HG03159 (cell line): ENCODE measurements around the gene NPTN.
"Not testable (repeated sequence)": the region's sequence is repeated elsewhere in the genome, so short reads cannot be mapped to it uniquely, and the experiment has no call there.

Experiments used
- ATAC-seq: cut with Tn5 transposase; IDR thresholded peaks from one replicate; pipeline ENCODE4 v1.9.1; 2021; ENCODE audit warnings: mild to moderate bottlenecking, moderate library complexity; ENCODE audit not compliant: unreplicated experiment

The NPTN gene

DNA sequence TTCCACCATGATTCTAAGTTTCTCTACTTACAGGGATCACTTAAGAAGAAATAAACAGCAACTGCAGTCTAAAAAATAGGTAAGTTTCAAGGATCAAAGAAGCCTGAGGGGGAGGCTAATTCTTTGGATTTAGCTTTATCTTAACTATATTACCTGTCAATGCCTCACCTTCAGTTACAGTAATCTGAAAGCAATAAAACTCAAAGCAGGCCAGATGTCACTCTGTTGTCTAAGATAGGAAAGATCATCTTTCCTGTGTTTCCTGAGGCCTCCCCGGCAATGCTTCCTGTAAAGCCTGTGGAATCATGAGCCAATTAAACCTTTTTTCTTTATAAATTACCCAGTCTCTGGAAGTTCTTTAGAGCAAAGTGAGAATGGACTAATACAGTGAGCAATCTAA lies 60.2 kb downstream of the NPTN start:
- ATAC-seq, result no peak

DNA sequence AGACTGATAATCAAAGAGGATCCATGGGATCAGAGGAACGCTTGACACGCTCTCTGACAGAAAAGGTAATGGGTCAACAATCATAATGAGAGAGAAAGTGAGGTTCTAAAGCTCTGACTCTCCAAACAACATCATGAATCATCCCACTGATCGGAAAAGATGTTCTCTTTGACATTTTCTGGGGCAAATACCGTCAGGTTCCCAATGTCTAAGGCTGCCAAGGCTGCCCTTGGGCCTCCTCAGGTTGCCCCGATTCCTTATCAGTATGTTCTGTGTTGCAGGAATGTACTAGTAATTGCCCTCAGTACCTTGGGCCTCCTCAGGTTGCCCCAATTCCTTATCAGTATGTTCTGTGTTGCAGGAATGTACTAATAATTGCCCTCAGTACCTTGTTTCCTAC lies 60.9 kb downstream of the NPTN start:
- ATAC-seq, result no peak

DNA sequence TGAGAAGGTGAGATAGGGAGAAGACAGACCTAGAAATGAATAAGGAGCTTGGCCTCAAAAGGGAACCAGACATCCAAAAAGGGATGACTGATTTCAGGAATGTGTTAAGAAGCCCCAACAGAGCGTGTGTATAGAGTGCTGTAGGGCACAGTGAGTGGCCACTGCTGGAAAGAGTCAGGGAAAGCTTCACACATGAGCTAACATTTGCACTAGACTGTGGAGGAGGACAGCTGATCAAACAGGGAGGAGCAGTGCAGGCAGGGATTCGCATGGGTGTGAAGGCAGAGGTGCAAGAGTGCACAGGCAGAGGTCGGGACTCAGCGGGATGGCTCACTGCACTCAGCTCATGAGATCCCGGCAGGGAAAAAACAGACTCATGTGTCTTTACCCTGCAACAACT lies 61.8 kb downstream of the NPTN start:
- ATAC-seq, result no peak

DNA sequence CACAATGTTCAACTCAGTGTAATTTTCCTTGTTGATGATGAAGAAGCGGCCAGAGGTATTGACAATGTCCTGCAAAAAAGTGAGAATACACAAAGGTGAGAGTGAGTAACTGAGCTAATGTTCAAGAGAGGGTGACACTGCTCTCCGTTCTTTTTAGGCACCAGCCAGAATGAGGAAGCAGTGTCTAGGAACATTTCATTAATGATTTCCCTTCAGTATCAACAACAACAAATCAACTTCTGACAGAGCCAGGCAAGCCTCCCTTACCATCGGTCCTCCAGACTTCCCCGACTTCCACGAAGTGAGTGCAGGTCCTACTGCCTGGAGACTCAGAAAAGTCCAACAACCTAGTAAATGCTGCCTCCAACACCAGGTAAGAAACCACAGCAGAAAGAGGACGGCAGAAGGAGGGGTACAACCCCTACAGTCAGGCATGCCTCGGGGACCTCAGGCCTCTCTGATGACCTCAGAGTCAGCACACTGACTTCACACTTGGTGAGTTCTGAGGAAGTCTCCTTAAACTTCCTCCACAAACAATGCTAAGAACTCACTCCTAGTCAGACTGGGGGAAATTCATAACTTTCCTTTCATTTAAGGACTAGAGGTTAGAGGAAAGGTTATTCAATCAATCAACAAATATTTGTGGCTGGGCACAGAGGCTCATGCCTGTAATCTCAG lies 62.7 kb downstream of the NPTN start:
- ATAC-seq, result no peak

DNA sequence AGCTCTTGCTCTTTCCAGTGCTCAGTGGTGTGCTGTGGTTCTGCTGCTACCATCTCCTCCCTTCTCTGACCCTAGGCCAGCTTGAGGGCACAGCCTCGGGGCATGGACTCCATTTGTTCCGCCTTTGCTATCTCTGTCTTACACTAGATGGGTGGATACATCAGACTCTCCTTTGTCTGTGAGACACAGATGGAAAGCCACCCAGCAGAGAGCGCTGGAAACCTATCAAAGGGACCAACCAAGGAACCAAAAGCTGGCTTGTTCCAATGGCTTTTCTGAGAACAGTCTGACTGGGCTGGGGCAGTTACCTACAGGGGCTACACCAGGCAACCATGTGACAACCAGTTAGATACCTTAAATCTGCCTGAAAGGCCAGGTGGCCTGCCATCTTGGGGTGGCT lies 63.8 kb downstream of the NPTN start:
- ATAC-seq, result no peak

DNA sequence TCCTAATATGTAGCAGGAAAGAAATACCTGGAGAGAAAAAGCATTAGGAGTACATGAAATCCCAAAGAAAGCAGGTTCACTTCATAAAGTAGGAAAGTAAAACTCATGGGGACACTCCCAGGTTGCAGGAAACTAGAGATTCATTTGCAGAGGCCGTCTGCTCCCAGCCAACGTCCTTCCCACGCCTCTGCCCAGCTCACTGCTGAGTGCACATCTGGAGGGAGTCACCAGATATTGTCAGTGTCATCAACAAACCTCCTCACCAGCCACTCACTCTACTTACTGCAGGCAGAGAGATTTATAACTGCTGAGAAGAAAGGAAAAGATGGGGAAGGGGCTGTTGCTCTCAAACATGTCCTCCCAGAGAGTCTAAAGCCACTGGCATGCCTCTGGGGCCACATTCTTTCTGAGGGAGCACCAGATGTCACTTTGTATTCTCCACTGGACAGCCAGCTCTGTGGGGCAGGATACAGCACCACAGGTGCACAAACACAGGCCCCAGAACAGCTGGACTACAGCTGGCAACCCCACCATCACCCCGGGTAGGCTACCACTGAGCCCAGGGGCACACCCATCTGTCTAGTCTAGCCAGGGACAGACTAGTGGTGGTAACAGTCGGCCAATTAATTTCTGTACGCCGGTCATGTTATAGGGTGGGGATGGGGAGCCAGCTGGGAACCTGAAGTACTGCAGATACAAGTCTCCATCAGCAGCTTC lies 64.5 kb downstream of the NPTN start:
- no peak for ATAC-seq

DNA sequence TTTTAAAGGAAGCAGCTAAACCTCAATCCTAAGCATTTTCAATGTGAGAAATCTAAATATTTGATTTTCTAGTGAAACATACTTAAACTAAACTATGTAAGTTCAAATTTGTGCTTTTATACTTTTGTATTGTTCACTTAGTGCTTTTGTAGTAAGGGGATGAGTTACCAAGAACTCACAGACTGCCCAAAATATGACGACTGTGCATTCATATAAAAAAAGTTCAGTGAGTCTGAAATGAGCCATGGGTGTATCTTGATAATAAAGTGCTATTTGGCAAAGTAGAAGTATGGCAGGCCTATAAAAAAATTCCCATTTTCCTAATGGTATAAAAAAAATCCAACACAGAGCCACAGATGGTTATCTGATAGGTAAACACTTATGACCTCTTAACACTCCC lies 66.2 kb downstream of the NPTN start:
- ATAC-seq, result no peak

DNA sequence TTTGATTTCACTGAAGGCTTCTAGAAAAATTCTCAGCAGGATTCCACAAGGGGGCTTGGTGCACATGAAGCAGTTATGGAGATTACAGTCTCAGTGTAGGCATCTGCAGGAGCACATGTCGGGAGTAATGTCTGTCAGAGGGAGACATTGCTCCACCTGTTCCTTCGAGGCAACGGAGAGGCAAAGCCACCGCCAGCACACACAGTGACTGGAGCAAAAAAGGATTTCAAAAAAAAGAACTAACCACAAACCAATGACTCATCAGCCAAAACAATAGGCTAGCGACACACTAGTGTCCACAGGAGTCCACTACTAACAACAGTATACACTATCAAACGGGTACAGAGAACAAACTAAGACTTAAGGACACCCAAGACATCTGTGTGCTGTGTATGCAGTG lies 68.9 kb downstream of the NPTN start:
- ATAC-seq, result no peak

DNA sequence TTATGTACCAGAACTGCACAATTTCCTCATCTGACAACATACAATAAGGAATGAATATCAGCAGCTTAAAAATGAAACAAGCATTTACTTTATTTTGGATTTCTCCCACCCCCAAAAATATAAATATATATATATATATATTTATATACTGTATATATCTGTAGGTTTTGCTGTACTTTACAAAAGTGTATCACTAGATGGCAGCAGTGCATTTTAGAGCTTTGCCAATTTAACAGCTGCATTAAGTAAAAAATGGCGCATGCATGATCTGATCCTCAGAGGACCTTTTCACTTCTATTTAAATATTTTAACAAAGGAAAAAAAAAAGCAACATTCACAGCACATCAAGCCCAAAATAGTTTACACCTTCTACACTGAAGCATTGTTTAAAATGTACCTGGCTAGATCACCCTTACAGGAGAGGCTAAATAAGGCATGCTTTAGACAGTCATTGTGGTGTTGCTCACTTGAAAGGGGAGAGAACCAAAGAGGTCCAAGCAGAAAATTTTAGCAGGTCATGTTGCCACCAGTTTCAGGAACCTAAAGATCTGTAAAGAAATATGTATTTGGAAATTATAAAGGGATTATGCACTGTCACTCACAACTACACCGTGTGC lies 72.6 kb downstream of the NPTN start:
- ATAC-seq, result no peak

DNA sequence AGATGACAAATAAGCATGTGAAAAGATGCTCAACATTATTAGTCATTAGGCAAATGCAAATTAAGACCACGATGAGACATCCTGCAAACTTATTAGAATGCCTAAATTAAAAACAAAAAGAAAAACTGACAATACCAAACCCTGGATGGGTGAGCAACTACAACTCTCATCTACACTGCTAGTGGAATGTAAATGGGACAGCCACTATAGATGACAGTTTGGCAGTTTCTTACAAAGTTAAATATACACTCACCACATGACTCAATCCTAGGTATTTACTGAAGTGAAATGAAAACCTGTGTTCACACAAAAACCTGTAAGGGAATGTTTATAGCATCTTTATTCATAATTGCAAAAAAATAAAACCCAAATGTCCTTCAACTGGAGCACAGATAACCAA lies 74.7 kb downstream of the NPTN start:
- ATAC-seq, result no peak

DNA sequence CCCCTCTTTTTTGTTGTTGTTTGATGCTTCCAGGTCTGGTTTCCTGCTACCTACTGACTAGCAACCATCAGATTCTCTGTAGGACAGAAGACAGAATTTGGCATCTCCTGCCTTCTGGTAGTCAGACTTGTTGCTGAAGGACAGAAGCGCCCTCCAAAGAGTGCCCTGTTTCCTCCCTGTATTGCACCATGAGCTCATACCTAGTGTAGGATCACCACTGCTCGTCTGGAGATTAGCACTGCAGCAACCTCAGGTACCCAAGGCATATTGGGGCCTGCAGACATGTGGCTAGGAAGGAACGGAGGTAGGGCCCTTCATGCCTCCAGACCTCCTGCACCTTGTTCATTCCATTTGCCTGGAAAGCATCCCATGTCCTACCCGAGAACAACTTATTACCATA lies 78.1 kb downstream of the NPTN start:
- ATAC-seq, result no peak

DNA sequence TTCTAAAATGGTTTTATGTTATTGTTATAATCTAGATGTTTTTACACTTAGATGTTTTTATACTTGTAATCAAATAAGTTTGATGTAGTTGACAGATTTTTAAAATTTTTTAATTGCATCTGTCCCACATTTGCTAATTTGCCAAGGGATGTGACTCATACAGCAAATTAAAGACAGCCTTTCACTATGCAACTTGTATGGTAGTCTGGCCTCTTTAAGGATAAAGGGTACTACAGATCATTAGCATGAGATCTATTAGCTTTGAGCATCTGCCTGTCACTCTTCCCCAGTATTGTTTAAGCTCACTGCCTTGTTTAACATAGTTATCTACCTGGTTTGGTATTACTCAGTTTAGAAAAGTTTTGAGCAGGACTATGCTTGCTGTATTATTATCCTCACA lies 83.0 kb downstream of the NPTN start:
- no peak for ATAC-seq

DNA sequence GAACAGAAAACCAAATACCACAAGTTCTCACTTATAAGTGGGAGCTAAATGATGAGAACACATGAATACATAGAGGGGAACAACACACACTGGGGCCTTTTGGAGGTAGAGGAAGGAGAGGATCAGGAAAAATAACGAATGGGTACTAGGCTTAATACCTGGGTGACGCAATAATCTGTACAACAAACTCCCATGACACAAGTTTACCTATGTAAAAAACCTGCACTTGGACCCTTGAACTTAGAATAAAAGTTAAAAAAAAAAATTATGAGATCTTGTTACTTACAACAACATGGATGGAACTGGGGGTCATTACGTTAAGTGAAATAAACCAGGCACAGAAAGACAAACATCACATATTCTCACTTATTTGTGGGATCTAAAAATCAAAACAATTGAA lies 84.3 kb downstream of the NPTN start:
- not testable (repeated sequence) for ATAC-seq

DNA sequence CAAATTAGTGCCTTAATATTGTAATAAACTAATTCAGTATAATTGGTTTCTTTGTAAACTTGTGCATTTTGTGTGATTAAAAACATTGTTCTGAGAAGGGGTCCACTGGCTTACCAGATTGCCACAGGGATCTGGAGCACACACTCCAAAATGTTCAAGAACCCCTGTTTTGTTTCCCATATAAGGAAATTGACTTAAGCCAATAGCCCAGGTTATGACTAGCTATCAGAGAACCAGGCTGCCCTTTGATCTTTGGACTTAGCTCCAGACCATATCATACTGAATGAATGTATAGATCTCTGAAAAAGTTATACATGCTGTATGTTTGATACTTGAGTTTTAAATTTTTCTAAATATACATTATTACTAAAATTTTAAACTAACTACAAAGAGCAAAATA lies 91.7 kb downstream of the NPTN start:
- ATAC-seq, result no peak

DNA sequence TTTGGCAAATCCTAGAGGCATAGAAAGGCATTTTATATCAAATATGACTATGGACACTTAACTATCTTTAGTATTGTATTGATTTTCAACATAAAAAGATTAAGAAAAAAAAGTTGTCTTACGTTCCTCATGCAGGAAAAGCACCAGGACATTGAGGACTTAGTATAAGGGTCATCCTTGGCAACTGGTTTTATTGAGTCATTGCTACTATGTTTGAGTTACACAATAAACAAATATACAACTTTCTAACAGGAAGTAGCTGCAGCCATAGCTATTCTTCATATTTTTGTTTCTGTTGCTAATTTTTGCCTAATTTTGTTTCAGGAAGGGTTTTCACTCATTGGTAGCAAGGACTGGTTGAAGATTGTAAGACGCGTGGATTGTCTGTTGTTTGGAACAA lies 93.0 kb downstream of the NPTN start:
- ATAC-seq, result no peak

DNA sequence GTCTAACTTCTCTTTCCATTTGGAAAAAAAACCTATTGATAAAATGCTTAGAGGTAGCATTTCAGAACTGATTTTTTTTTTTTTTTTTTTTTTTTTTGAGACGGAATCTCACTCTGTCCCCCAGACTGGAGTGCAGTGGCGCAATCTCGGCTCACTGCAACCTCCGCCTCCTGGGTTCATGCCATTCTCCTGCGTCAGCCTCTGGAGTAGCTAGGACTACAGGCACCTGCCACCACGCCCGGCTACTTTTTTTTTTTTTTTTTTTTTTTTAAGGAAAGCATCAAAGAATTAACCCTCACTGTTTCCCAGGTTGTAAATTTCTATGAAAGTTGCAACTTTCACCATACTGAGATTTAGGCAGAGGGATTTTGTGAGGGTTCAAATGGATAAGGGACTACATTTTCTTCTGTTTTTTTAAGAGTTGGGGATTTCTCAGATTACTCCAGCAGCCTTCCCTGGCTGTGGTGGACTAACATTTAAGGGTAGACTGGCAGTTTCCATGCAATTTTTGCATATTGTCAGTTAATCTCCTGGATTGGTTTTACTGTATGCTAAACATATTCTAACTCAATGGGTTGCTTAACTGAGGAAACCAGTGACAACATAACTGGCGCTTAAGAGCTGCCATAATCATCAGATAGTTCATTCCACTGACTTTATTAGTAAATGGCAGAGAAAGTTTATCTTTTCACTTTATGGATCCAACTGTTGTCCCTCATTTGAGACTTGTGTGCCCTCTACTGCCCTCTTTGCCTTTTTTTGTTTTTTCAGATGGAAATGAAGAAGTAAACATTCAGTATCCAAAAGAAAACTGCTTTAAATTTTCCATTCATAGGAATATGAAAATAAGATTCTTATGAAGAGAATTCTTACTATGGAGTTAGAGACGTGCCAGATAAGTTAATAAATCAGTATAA lies 93.7 kb downstream of the NPTN start:
- ATAC-seq, result no peak

DNA sequence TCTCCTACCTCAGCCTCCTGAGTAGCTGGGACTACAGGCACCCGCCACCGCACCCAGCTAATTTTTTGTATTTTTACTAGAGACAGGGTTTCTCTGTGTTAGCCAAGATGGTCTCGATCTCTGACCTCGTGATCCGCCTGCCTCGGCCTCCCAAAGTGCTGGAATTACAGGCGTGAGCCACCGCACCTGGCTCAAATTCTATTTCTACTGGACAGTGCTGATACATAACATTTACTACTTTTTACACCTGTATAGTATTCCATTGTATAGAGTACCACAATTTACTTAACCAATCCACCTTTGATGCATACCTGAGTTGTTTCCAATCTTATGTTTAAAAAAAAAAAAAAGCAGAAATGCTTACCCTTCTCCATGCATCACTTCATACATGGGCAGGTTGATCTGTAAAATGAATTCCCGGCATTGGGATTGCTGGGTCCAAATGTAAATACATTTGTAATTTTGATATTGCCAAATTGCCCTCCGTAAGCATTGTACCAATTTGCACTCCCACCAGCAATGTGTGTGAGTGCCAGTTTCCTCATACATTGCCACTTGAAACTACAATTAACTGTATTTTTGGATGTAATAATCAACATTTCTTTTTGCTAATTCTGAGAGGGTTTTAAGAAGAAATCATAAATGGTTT lies 94.5 kb downstream of the NPTN start:
- no peak for ATAC-seq

DNA sequence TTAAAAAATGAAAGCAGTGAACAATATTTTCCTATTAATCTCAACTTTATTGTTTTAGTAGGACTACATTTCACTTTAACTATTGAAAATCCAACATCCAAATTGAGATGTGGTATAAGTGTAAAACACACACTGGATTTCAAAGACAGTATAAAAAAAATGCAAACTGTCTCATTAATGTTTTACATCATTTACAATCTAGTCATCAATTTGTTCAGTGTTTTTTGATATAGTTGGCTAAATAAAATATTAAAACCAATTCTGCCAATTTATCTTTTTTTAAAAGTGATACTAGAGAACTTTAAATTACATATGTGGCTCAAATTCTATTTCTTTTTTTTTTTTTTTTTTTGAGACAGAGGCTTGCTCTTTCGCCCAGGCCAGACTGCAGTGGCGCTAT lies 95.1 kb downstream of the NPTN start:
- ATAC-seq, result no peak

DNA sequence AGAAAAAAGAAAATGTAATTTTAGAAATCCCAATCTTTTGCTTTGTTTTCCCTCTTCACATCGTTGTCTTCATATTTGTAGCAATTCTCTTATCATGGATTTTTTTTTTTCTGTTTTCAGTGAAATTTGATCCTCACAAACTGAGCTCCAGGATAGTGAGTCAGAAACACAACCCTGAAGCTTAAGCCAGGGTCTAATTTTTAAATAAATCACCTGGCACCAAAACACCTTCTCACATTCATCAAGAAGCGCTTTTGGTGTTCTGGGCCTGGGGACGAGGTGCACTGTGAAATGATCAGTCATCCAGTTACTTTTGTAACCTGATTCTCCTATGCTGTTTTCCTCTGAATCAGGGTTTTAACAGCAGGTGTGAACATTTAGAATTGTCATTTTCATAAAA lies 102.5 kb downstream of the NPTN start:
- ATAC-seq, result no peak

DNA sequence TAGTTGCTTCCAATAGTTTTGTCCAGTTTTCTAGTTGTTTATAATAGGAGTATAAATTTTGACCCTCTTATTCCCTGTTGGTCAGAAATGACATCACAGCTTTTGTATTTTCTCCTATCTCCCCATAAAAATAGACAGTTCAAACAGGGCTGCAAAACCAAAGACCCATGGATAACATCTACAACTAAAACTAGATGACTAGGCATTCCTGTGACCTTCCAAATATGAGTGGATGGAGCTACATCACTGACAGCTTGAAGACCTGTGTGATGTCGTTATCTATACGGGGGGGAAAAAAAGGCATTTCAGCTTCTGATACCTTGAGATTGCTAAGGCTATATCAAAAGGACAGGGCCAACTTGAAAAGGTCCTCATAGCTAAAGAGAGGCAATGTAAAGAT lies 105.6 kb downstream of the NPTN start:
- ATAC-seq, result no peak

DNA sequence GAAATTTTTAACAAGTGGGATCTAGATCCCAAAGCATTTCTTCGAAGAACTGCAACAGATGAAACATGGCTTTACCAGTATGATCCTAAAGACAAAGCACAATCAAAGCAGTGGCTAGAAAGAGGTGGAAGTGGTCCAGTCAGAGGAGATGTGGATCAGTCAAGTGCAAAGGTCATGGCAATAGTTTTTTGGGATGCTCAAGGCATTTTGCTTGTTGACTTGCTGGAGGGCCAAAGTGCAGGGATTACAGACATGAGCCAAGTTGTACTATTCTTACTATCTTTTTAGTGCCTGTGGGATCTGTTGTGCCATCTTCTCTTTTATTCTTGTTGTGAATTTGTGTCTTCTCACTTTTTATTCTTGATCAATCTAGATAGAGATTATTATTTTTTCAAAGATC lies 108.3 kb downstream of the NPTN start:
- no peak for ATAC-seq
